NOMO-1 treated with dmso at 0.1 percent for 144 hours (cell line): ENCODE results near the gene HNRNPH1.
A peak's percentile ranks its signal among the peaks of the same experiment; 100 is the strongest.

Experiments
- DNase-seq: peaks from one replicate; lab custom pipeline; 2025; ENCODE audit not compliant: unreplicated experiment; lab: John Stamatoyannopoulos, UW

HNRNPH1 gene

DNA sequence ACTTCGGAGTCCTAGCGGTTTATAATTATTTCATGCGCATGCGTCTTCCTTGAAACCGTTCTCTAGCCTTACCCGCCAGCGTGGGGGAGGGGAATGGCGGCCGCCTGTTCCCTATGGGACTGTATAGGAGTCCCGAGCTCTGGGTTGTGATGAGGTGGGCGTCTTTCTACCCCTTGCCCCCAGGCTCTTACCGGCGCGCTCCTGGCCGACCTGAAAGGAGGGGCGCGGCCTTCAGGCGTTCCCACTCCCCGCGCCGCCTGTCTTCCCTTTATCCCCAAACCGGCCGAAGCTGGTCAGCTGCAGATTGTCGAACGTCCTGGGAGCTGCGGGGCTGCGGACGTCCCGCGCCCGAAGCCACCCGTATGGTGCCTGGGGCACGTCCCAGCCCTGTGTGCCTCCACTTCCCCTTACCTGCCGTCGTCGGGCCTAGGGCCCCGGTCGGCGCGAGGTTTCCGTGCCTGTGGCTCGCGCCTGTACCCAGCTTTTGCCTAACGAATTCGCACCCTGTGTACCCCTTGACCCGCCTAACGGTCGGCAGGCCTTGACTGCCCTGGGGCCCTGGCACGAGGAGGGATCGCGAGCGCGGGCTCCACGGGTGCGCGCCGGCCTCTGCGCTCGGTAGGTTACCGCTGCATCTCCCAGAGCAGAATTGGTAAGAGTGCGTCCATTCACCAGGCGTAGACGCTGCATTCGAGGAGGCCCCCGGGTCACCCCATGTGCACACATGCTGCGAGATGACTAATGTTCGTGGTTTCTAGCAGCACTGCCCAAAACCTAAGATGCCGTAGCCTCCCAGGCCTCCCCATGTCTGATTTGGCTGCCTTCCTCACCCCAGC is 653 bp upstream of the HNRNPH1 start:
- DNase-seq: peak; percentile 58

DNA sequence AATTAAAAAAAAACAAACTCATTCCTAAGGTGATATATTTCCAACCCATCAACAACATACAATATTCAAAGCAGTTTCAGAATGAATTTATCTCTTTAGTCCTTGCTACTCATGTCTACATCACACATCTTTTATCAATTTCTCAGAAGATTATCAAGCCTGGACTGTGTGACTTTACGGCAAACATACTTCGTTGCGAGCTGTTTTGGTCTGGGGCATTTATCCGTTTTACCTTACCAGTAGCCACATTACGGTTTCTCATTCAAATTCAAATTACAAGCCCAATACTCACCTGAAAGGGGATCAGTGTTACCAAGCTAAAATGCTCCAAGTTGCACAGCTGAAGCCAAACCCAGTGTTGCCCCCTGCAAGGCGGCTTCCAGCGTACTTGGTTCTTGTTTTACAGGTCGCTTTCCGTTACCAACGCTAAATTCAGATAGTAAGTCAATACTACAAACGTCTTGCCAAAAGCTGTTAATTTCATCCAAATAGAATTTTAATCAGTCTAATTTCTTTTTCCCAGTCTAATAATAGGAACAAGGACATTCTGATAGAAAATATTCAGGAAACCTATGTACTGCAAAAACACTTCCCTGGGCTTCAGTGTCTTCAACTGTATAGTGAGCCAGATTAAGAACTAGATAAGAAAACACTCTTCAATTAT is 1.8 kb downstream of the HNRNPH1 start:
- DNase-seq: no peak

DNA sequence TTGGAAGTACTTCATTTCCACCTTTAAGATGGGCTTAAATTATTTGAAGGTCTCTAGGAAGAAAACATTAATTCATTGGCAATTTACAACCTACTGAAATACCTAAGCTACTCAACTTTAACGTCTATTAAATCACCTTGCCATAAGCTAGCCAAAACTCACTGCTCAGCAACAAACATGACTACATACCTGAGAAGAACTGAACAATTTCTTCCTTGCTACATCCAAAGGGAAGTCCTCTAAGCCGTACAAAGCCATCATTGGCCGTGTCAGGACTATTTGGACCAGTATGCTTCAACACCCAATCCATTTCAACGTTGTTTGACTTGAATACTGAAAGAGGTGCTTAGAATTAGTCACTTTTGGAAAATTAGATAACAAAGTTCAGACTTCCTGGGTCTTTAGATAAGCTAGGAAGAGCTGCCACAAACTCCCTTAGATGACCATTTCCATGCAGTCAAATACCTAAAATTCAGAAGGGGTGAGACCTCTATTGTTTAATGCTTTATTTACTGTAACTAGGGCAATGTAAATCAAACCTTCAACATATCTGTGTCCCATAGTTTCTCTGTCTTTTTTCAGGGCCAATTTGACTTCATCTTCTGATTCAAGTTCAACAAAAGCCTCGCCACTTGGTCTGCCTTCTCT is 2.6 kb downstream of the HNRNPH1 start:
- no peak for DNase-seq

DNA sequence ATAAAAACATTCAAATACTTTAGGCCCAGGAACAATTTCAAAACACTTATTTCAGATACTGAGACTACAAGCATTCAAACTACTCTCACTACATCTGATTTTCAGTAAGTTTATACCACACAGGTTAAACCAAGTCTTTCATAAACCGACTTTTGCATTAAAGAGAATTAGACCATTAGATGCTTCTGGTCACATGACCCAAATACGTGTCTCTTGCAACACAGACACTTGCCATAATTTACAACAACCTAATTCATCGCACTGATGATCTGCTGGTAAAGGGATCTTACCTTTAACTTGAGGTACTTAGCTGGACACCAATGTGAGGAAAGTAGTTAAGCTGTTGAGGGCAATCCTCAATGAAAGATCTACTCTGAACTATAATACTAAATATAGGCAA is 3.2 kb downstream of the HNRNPH1 start:
- no peak for DNase-seq

- DNase-seq: no peak
Measured at GRCh38 chr5:179619776-179620175, 3.7 kb downstream of the HNRNPH1 start.

DNA sequence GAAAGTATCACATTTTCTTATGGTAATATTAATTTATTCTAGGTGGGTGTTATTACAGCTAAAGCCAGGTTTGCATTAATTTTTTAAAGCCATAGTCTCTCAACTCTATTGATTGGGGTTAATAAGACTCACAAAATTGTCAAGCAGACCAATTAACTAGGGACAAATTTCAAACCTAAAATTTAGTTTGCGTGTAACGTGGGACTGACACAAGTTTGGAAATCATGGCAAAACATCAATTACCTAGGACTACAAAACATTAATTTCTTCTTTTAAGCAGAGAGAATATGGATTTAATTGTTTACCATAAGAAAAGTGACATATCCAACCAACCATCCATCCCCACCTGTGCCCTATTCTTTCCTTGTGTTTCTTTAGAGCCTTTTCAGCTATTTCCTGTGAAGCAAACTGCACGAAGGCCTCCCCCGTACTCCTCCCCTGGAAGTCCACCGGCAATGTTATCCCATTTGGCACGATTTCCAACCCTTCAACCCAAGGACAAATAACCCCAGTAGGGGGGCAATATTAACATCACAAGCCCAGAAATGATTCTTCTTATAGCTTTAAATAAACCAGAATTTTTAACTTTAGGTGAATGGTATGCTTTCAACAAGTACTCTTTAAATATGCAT is 4.4 kb downstream of the HNRNPH1 start:
- DNase-seq: no peak

- no peak for DNase-seq
Measured at GRCh38 chr5:179617930-179618329, 5.5 kb downstream of the HNRNPH1 start.

DNA sequence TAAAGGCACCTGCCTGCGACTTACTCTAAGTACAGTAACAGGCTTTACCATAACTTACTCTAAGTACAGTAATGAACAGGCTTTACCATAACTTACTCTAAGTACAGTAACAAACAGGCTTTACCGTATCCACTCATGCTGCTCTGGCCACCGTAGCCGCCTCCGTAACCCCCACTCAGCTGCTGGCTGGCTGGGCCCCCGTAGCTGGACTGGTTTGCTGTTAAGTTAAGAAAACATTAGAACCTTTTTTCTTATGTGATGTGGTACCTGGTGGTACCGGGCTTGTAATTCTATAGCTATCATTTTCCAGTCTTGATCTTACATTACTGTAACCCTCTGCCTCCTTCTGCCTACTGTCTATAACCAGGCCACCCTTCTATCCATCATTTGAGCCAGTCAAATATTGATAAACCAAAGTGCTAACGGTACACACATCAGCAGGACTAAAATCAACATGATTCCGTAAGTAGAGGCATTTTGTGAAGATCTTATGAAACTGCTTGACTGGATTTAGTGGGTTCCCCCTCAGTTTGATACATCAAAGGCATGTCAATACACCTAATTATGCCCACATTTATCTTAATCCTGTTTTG is 7.4 kb downstream of the HNRNPH1 start:
- DNase-seq: no peak

- DNase-seq: no peak
Measured at GRCh38 chr5:179615203-179615602, 8.3 kb downstream of the HNRNPH1 start.

DNA sequence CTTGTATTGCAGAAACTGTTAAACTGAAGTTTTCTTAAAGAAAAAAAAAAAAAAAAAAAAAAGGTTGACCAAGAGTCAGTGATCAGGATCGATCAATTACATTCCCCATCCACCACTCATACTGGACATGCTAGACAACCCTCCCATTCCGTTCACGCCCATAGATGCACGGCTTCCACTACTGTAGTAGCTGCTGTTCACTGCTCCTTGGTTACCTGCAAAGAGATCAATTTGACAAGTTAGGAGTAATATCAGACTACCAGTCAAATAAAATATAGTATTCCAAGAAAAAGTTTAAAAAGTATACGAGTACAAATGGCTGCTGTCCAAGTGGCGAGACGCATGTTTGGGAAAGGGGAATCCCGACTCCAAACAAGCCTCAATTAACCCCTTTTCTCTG is 8.7 kb downstream of the HNRNPH1 start:
- DNase-seq: no peak

GRCh38 chr5:179613460-179614071 is 9.9 kb downstream of the HNRNPH1 start:
- no peak for DNase-seq

DNA sequence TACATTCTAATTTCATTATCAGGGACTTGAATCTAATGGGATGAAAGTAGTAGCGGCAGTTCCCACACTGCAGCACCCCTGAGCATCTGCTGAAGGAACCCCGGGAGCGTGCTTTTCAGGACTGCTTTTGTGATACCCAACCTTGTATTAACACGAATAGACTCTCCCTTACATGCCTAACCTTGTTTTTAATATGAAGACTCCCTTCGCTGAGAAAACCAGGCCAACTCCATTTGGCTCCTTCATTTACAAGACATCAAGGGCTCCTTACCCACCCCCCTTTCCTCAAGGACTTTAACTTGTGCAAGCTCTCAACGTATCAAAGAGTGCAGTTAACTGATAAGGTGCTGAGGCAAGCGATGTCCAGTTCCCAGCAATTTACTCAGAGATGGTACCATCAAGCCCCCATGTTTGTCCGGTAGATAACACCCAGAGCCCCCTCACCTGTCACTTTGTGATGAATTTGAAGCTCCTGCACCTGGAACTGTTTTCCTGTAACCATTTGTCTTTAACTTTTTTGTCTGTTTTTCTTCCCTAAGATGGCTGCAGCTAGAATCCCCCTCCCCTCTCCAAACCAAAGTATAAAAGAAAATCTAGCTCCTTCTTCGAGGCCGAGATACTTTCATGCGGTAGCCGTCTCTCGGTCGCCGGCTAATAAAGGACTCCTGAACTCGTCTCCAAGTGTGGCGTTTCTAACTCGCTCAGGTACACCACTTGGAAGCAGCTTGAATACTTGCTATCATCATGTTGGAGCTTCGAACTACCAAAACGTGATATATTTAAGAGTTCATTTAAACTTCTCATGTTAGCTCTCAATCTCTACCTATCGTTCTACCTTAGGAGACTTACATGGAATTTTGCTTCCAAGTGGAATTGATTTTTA is 10.7 kb downstream of the HNRNPH1 start:
- DNase-seq: no peak

DNA sequence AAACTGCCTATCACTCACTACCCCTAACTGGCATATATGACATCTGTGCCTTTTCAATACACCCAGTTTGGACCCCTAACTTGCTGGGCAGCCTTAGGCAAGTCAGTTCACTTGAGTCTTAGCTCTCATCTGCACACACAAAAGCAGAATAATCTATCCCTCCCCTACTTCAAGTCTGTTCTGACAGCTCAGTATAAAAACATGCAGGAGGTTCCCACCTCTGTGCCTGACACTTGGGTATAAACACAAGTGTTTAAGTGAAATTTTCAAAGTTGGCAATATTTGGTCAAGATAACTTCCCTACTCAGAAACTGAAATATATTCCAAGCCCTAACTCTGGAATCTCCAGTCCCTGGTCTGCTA is 12.6 kb downstream of the HNRNPH1 start:
- no peak for DNase-seq

DNA sequence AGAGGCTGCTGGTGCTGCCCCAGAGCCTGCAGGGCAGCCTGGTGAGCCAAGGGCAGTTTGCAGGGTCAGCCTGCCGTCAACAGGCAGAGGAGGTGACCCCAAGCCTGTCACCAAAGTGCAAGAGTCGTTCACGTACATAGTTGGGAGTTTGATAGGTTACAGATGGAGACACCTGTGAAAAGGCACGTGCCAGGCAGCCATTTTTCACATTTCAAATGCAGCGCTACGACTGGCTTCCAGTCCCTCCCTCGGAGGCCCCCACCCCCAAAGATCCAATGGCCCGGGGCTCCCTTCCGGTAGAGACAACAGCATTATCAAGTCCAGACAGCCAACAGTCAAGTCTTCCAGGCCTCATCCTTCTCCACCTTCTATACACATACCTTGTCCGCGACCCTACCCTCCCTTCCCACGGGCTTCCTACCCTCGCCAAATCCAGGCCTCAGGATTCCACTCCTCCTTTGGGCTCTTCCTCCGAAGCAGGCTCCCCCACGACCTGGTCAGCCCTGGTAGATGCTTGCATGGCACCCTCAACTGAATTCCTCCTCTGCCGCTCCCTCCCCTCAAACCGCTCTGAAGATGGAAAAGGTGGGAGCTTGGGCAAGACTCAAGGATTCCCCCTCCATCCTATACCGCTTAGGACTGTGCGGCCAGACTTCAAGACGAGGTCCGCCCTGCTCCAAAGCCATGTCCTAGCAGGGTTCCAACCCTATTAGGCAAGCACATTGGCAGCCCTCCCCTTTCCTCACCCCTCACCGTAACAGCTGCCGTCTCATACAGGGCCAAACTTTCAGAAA is 13.2 kb downstream of the HNRNPH1 start:
- no peak for DNase-seq

- DNase-seq: no peak
Measured at GRCh38 chr5:179609834-179610108, 13.7 kb downstream of the HNRNPH1 start.

GRCh38 chr5:179608131-179608581 is 15.3 kb downstream of the HNRNPH1 start:
- DNase-seq: no peak

GRCh38 chr5:179607160-179607931 is 16.1 kb downstream of the HNRNPH1 start:
- DNase-seq: no peak

DNA sequence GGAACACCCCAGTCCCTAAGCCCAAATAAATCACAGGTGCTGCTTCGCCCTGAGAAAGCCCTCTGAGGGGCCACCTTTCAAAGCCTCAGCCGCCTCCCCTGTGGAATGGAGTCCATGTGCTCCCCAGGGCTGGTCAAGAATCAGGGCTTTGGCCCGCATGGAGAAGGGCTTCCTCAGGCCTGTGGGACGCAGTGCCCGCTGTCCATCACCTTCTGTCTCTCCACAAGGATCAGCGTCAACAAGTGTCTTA is 16.6 kb downstream of the HNRNPH1 start:
- DNase-seq: no peak
